ENCODE results near the gene NKX2-3.

The NKX2-3 gene

GRCh38 chr10:99583687-99584086, 50.9 kb downstream of the NKX2-3 start:
- no peaks in the 10 kb centered on the region for H3K79me1 ChIP-seq (ENCODE audit: low read length)
- H2AK5ac ChIP-seq (ENCODE audit: low read length): no peak overlapping the region
- no CpG with 5 or more reads among the region's 8 CpGs for WGBS (ENCODE audit: extremely low coverage, insufficient coverage, low lambda C conversion rate)
- H3K56ac ChIP-seq (ENCODE audit: low read length): no peak overlapping the region
- no peak overlapping the region for H3K27ac ChIP-seq (ENCODE audit: low read depth, low read length)
- H3K4ac ChIP-seq (ENCODE audit: low read depth, low read length): no peak overlapping the region
- no peak overlapping the region for H3K18ac ChIP-seq (ENCODE audit: low read length)
- DNase-seq: no peak
- H3K27me3 ChIP-seq (ENCODE audit: insufficient read depth, low read length, poor library complexity): no peaks in the 10 kb centered on the region
- no peaks in the 10 kb centered on the region for H3K36me3 ChIP-seq (ENCODE audit: control insufficient read depth, insufficient read depth, low read length)
- H3K4me3 ChIP-seq (ENCODE audit: low read length): no peak overlapping the region
- no peak overlapping the region for H4K8ac ChIP-seq (ENCODE audit: low read depth, low read length)
- H4K5ac ChIP-seq (ENCODE audit: low read length): no peak overlapping the region
- H2BK5ac ChIP-seq (ENCODE audit: low read length): no peak overlapping the region
- no peak overlapping the region for H2BK15ac ChIP-seq (replicated peaks; ENCODE audit: low read depth)
- no peaks in the 10 kb centered on the region for H3K79me2 ChIP-seq (ENCODE audit: control insufficient read depth, insufficient read depth, low read length)
- H3K9ac ChIP-seq (ENCODE audit: low read length): no peak overlapping the region
- H3K4me2 ChIP-seq (ENCODE audit: low read length): no peak overlapping the region
- H3K23ac ChIP-seq (ENCODE audit: low read length): no peak overlapping the region
- no peaks in the 10 kb centered on the region for H3K4me1 ChIP-seq (ENCODE audit: control insufficient read depth, low read depth, low read length)
- no peak overlapping the region for H2BK120ac ChIP-seq (ENCODE audit: low read depth, low read length)

All from mesendoderm (in vitro differentiated cells).